NCI-H1417 treated with DMSO at 0.1 percent for 48 hours (cell line): ENCODE measurements around the gene IRX5.

Experiments used
- DNase-seq: peaks from one replicate; lab custom pipeline; 2025; lab: John Stamatoyannopoulos, UW

The IRX5 gene

GRCh38 chr16:54952195-54952594, 21.5 kb downstream of the IRX5 start:
- no peak for DNase-seq

- DNase-seq = no peak
These were observed 22.8 kb downstream of the IRX5 start for GRCh38 chr16:54953461-54953860.

- DNase-seq = no peak
These were observed 23.6 kb downstream of the IRX5 start for GRCh38 chr16:54954220-54954619.

- DNase-seq = no peak
These were observed 25.1 kb downstream of the IRX5 start for GRCh38 chr16:54955757-54956156.

- no peak for DNase-seq
These were observed 26.9 kb downstream of the IRX5 start for GRCh38 chr16:54957403-54958166.

GRCh38 chr16:54962045-54962444, 31.4 kb downstream of the IRX5 start:
- no peak for DNase-seq

GRCh38 chr16:54964239-54964638, 33.6 kb downstream of the IRX5 start:
- DNase-seq = no peak

GRCh38 chr16:54965464-54965863, 34.8 kb downstream of the IRX5 start:
- no peak for DNase-seq

- no peak for DNase-seq
These were observed 37.3 kb downstream of the IRX5 start for GRCh38 chr16:54968011-54968410.

GRCh38 chr16:54968784-54969183, 38.1 kb downstream of the IRX5 start:
- no peak for DNase-seq

GRCh38 chr16:54970016-54970415, 39.4 kb downstream of the IRX5 start:
- no peak for DNase-seq

- no peak for DNase-seq
These were observed 43.7 kb downstream of the IRX5 start for GRCh38 chr16:54974367-54974766.

- DNase-seq = no peak
These were observed 46.1 kb downstream of the IRX5 start for GRCh38 chr16:54976651-54977200.

- DNase-seq = no peak
These were observed 46.5 kb downstream of the IRX5 start for GRCh38 chr16:54977211-54977610.

GRCh38 chr16:54980821-54981220, 50.2 kb downstream of the IRX5 start:
- DNase-seq = no peak
